HFF-Myc (cell line): ENCODE results near the gene DNAH8.

ENCODE experiments used
- DNase-seq: peaks from one replicate; pipeline ENCODE4 v3.0.0-alpha.2; 2011; ENCODE audit warnings: low read depth; ENCODE audit errors: extremely low read depth
- H3K4me3 ChIP-seq: replicated peaks from 2 replicates; pipeline ENCODE4 v1.5.1; 2011; ENCODE audit warnings: low read depth, mild to moderate bottlenecking, control low read depth, low read length
- CTCF ChIP-seq: IDR thresholded peaks from 2 replicates; pipeline ENCODE4 v1.5.1; 2012; ENCODE audit warnings: mild to moderate bottlenecking, low read depth, low read length, control low read depth; ENCODE audit errors: missing control alignments

Gene DNAH8

GRCh38 chr6:38976801-38977500 is 261.8 kb downstream of the DNAH8 start:
- DNase-seq, result no peak
- TF ChIP-seq CTCF, result no peak
- H3K4me3 ChIP-seq, result no peak overlapping the region

- DNase-seq, result no peak
- no peak overlapping the region for H3K4me3 ChIP-seq
- TF ChIP-seq CTCF, result no peak
Observed at GRCh38 chr6:38978139-38978704, 263.1 kb downstream of the DNAH8 start.

- DNase-seq, result no peak
- H3K4me3 ChIP-seq, result no peak overlapping the region
- TF ChIP-seq CTCF, result no peak
Observed at GRCh38 chr6:38982470-38982869, 267.4 kb downstream of the DNAH8 start.

- H3K4me3 ChIP-seq, result no peak overlapping the region
- no peak for DNase-seq
- TF ChIP-seq CTCF, result no peak
Observed at GRCh38 chr6:38984723-38985122, 269.6 kb downstream of the DNAH8 start.

- DNase-seq, result no peak
- TF ChIP-seq CTCF, result no peak
- no peak overlapping the region for H3K4me3 ChIP-seq
Observed at GRCh38 chr6:38985839-38986238, 270.7 kb downstream of the DNAH8 start.

GRCh38 chr6:38987503-38987902 is 272.4 kb downstream of the DNAH8 start:
- no peak for TF ChIP-seq CTCF
- H3K4me3 ChIP-seq, result no peak overlapping the region
- DNase-seq, result no peak
